NCI-H446 treated with DMSO at 0.1 percent for 48 hours (cell line): ENCODE data around the gene NOTCH2.

Experiments
- DNase-seq: peaks from one replicate; lab custom pipeline; 2025; lab: John Stamatoyannopoulos, UW

Gene NOTCH2

DNA sequence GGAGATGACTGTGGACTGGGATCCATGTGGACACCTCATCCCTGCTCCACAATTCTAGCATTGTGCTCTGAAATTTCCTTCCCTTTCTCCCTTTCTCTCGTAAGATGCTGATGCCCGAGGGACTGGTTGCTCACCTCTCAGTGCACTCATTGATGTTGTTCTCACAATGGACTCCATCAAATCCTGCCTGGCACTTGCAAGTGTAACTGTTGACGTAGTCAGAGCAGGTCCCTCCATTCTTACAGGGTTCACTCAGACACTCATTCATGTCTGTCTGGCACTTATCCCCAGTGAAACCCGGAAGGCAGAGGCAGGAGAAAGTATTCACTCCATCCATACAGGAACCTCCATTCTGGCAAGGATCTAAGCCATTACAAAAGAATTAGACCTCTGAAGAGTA, 128.1 kb downstream of the NOTCH2 start:
- no peak for DNase-seq

DNA sequence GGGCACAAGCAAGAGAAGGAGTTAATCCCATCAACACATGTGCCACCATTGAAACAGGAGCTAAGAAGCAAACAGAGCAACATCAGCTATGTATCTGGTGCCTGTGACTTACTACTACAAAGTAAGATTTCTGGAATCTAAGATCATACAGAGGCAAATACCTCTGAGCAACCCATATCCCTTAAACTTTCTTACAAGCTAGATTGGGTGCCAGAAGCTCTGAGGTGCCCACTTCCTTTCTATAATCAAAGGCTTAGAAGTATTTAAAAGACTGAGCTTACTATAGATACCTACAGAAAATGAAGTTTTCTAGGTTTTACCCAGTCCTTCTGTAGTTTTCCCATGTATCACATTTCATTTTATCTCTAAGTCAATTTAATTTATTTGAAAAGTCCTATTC, 128.8 kb downstream of the NOTCH2 start:
- no peak for DNase-seq

DNA sequence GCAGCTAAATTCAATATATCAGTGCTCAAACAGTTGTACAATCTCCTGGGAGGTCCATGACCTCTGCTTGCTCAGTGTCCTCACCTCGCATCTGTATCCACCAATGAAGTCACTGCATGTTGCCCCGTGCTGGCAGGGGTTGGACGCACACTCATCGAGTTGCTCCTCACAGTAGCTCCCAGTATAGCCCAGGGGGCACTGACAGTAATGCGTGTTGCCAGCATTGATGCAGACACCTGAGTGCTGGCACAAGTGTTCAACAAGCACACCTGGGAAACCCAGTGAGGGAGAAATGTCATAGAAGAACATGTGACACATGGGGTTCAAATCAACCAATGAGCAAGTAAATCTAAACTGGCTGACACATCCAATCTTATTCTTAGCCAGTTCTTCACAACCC, 132.3 kb downstream of the NOTCH2 start:
- DNase-seq = no peak

DNA sequence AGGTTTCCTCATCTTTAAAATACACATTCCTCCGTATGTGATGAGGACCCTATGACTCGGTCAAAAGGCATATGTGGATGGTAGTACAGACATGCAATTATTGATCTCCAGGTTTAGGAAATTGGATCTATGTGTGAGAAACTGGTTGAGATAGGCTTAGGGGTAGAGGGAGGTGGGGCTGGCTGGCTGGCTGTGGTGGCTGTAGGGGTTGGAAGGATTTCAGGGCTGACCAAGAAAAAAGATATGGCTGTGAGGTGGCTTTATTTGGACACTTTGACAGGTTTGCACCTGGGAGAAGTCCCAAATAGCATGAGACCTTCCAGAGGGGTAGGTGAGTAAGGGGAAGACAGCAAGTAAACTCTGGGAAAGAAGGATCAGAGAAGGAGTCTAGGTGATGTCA, 133.5 kb downstream of the NOTCH2 start:
- DNase-seq = no peak

DNA sequence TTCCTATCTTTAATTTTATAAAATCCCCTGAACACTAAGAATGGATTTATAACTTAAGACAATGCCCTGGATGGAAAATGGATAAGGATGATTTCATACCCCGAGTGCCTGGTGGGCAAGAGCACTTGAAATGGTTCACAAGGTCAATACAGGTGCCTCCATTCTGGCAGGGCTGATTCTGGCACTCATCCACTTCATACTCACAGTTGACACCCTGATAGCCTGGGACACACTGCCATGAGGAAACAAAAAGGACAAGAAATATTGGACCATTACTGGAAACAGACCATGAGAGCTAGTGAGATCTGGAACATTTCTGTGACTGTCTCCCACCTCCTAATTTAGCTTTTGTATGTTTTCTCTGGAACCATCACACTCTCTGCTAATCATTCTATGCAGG, 134.1 kb downstream of the NOTCH2 start:
- DNase-seq = no peak

DNA sequence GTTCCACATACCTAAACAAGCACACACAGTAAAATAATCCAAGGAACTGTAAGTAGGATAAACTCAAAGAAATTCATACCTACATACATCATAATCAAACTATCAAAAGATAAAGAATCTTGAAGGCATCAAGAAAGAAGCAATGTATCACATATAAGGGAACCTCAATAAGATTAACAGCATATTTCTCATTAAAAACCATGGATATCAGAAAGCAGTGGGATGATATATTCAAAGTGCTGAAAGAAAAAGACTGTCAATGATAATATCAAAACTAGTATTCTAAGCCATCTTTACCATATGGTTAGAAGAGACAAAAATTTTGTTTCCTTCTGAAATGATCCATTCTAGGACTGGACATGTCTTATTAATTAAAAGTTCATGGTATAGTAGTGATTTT, 136.1 kb downstream of the NOTCH2 start:
- DNase-seq = no peak

DNA sequence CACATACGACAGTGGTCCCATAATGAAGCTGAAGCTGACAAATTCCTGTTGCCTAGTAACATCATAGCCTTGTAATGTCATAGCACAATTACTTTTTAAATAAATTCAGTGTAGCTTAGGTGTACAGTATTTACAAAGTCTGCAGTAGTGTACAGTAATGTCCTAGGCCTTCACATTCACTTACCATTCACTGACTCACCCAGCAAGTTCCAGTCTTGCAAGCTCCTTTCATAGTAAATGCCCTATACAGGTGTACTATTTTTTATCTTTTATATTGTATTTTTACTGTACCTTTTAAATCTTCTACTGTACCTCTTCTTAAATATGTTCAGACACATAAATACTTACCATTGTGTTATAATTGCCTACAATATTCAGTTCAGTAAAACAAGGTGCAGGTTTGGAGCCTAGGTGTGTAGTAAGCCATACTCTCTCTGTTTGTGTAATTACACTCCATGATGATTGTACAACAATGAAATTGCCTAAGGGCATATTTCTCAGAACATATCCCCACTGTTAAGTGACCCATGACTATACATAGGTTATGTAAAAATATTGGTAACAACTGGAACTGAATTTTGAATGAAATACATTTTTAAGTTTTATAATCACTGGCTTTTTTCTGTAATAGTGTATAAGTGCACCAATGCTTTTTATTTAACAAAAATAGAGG, 139.7 kb downstream of the NOTCH2 start:
- DNase-seq = no peak

DNA sequence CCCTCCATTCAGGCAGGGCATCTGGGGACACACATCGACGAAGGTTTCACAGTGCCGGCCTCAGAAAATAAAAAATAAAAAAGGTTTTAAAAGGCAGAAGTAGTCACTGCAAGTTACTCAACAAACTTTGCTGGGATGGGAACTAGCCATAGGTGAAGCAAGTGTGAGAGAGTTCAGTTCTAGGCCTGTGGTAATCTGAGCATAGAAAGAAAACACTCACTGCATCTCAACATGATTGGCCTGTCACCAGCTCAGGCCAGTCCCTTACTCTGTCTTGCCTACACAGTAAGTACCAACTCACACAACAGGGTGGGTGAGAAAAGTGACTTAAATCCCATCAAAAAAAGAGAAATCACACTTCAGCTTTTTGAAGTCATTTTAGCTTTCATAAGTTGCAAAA, 142.9 kb downstream of the NOTCH2 start:
- no peak for DNase-seq

DNA sequence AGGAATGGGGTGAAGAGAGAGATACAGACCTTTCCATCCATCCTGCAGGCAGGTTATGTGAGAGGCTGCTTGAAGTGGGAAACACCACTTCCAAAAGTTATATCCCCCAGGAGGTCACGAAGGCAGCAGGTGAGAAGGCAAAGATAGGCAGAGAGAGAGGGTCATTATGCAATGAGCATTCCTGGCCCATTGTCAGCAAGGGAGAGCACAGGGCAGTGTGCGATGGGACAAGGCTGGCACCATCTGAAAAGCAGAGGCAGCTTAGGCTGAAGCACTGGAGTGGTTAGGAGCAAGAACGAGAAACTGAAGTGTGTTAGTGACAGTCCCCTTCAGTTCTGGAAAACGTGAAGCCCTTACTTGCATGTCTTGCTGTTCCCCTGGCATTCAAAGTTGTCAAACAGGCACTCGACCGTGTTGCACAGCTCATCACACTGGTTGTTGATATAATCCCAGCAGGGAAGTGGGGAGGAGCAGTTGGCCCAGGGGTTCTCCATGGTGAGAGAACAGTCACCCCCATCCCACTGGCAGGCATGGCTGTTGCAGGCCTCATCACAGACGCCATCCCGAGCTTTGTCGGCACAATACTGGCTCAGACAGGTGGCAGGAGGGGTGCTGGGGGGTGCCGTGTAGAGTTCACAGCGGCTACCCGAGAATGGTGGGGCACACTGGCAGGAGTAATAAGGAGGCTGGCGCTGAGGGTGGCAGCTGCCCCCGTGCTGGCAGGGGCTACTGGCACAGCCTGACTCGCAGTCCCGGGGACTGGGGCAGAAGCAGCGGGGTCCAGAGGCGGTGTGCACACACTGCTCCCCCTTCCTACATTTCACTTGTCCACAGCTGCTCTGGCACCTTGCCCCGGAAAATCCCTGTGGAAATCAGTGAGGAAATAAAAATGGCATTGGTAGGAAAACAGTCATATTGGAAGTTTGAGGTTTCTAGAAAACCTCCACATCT, 144.2 kb downstream of the NOTCH2 start:
- DNase-seq = no peak

DNA sequence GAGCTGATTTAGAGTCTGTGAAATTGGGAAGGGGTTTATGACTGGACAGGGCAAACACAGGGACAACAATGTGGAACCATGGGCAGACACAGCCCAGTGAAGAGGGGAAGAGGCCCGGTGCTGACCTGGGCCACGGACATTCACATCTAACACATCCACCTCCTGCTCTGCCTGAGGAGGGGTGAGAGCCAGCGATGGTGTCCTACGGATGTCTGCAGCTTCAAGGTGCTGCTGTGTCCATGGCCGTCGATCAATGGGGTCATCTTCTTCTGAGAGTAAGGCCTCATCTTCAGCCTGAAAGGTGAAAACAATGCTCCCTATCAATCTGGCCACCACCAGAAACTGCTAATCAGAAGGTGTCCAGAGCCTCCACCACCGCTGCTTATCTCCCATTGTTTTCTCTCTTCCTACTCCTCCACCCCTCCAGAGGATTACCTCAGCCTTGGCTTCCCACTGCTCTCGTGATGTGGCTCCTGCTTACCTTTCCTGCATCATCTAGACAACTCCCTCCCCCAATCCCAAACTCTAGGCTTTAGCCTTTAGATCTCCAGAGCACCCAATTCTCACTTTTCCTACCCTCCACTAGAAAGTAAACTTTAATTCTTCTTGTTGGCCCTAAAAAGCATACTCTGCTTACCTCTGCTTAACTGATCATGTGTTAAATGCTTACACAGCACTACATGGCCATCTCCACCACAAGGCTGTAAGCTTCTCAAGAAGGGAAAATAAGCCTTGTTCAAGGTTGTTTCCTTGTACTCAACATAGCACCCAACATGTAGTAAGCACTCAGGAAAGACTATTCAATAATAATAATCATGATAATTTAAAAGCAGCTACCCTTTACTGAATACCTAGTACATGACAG, 149.1 kb downstream of the NOTCH2 start:
- no peak for DNase-seq

DNA sequence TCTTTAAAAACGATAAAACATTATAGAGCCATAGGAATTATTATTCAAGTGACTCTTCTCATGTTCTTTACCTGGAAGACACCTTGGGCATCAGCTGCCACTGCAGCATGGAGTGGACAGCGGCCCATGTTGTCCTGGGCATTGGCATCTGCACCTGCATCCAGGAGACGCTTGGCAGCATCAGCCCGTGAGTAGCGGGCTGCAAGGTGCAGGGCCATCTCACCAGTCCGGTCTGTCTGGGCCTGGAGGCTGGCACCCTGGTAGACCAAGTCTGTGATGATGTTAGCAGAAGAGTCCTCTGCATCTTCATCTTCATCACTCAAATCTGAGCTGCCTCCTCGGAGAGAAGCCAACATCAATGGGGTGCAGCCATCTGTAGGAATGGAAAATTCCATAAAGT, 150.2 kb downstream of the NOTCH2 start:
- no peak for DNase-seq

DNA sequence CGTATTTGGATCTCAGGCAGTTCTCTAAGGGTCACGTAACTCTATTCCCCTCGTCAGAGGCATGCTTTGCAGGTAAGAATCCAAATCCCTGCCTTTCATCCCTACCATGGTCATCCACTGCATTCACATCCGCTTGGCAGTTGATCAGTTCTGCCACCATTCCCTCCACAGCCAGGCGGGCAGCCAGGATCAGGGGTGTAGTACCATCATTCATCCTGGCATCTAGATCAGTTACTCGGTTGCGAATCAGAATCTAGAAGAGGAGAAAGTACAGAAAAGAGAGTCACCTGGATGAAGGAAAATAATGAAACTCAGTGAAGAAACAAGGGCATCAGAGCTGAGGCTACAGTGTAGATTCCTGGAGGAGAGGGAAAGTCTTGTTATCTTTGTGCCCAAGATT, 151.2 kb downstream of the NOTCH2 start:
- DNase-seq = no peak

DNA sequence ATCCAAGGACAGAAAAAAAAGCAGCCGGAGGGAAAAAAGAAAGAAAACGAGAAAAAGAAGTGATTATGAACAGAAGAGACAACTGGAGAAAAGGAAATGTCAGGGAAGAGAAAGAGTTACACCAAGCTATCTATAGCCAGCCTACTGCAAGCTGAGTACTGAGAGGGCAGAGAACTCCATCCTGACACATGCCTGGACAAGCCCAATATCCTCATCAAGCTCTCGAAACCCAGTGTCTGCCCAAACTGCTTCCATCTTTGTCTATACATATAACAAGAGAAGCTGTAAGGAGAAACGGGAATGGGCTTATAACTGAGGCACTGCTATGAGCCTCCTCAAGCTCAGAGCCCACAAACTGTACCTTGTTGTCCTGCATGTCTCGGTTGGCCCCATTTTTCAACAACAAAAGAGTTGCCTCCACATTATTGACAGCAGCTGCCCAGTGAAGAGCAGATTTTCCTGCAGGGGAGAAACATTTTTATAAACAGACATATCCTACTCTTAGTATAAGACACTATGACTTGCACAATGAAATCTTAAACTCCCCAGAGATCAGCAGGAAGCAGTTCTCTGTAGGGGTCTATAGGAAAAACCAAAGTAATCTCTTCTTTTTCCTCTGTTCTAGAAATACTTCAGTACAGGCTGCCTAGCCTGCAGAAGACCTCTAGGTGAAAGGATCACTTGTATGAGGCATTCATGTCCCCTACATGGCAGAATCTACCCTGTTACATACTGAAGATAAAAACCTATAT, 152.0 kb downstream of the NOTCH2 start:
- no peak for DNase-seq

DNA sequence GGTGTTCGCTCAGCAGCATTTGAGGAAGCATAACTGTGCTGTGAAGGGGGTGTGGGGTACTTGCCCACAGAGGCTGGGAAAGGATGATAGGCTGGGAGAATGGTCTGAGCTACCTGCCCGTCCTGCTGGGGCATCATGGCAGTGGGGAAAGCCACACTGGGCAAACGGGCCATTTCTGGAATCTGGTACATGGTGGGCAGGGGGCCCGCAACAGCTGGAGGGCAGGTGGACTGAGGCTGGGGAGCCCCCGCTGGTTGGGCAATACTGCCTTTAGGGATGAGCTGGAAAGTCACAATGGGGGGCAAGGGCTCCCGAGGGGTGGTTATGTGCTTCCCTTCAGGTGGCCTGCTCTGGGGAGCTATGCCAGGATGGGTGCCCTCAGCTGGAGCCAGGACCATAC, 153.9 kb downstream of the NOTCH2 start:
- no peak for DNase-seq

DNA sequence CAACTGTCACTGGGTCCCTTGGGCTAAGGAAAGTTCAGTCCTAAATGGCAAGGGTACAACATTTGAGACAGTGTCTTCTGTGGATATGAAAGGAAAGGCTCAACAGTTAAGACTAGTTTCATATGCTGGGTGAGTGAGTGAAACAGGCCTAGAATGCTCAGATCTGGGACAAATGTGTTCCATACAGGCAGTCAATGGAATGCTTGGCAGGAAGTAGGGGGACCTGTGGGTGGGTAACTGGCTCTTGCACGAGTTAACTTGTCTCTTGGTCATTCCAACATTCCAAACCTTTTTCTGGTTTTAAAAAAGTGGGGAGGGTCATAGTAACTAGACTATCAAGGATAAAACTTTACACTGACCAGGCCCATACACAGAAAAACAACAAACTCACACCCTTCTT, 155.4 kb downstream of the NOTCH2 start:
- DNase-seq = no peak

DNA sequence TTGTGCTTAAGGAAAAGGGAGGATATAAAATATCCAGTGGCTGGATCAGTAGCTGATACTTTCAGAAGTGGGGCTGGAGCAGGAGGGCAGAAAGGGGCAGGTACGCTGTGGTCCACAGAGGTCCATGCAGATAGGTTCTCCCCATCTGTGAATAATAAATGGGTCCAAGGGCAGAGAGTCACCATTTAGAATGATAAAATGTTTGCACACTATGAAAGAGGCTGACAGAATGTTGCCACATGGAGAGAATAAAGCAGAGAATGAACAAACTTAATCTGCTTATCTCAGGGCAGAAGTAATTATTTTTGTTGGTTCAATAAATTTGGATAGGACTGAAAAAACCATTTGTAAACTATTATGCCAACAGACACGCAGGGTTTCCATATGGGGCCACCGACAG, 156.5 kb downstream of the NOTCH2 start:
- no peak for DNase-seq

DNA sequence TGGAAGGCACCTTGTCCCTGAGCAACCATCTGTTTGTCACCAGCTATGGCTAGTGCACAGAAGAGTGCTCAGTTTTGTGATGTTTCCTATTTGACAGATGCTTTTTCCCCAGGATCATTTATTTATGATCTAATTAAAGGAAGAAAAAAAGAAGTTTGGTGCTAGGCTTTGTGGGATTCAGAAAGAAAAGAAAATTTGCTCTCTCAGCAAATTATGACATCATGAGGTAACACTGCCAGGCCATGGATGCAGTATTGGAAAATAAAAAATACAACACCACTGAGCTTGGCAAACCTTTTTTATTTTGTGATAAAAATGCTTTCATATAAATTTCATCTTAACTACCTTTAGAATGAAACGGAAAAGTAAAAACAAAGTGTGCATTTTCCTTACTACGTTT, 157.7 kb downstream of the NOTCH2 start:
- DNase-seq = no peak

DNA sequence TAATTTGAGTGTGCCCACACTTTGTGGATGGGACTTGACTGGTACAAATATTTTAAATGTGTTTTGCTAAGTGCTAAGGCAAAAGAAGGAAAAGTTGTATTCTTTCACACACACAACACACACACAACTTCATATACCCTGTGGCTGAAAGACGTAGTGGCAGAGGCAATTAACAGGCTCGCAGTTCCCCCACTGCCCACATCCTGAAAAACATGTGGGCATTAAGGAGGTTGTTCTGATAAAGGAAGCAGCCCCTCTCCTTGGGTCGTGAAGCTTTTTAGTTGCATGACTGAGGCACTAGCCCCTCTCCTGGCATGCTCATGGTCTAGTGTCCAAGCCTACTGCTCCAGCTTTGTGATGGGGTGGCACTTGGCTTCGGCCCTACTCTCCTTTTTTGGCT, 158.8 kb downstream of the NOTCH2 start:
- no peak for DNase-seq

DNA sequence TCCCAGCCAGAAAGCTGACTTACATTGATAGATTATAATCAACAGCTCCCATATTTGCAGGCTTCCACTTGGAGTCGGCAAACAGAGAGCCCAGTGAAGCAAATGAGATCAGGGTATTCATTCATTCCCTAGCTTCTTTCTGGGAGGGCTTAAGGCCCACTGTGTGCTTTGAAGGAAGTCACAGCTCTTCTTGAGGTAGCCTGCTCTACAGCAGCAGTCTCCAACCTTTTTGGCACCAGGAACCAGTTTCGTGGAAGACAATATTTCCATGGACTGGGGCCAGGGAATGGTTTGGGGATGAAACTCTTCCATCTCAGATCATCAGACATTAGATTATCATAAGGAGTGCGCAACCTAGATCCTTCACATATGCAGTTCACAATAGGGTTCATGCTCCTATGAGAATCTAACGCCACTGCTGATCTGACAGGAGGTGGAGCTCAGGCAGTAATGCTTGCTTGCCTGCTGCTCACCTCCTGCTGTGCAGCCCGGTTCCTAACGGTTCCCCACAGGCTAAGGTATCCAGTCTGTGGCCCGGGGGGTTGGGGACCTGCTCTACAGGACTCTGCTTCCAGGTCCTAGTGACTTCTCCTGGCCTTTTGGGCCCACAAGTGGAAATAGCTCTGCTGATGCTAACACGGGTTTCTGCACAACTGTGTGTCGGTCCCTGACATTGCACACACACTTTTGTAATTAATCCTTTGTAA, 159.4 kb downstream of the NOTCH2 start:
- no peak for DNase-seq

DNA sequence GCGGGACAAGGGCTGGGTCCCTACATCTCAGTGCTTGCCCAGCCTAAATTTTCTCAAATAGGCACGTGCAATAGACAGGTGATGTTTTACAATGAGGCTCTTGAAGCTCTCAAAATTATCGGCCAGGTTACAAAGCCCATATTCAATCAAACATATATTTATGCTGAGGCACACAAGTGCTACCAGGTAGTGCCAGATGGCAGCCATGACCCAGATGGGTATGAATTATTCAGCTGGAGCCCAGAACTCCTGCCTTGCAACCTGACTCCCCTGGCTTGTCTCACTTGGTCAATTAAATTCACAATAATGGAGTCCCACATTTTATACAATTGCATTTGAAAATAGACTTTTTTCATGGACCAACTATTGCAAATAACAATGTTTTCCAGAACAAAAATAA, 160.8 kb downstream of the NOTCH2 start:
- no peak for DNase-seq
